Measurements from ENCODE around the gene IPPK. TPM values are rescaled to one million over a fixed set of nuclear protein-coding genes. Genes with fewer than 3 reads are reported as not detected.

IPPK gene
- total RNA-seq, 3 donors from 2014 or later = 5.8 to 22.8 (median 12.1) TPM

DNA sequence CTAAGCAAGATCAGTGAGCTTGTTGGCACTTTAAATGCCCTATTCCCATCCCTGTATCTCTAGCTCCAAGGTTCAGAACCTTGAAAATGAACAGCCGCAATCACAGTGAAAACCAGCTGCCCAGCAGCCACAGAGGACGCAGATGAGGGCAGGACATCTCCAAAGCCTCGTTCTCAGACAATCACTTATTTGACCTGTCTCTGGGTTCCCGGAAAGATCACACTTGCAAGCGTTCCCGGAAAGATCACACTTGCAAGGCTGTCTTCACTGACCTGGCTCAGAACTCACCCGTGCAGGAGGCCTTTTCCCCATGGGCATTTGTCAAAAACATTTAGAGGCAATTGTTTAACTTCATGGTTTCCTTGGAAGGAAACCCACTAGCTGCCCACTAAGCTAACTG lies 25.7 kb downstream of the IPPK start:
- Histone ChIP-seq H3K27me3 (no peaks in the 10 kb centered on the region), H3K4me3 (no peak overlapping the region), H3K27ac (no peak overlapping the region), H3K9me3 (no peaks in the 10 kb centered on the region), H3K4me1 (no peaks in the 10 kb centered on the region), H3K36me3 (peaks cover 10% of the 10 kb centered on the region)
- TF ChIP-seq, protein P1, sequence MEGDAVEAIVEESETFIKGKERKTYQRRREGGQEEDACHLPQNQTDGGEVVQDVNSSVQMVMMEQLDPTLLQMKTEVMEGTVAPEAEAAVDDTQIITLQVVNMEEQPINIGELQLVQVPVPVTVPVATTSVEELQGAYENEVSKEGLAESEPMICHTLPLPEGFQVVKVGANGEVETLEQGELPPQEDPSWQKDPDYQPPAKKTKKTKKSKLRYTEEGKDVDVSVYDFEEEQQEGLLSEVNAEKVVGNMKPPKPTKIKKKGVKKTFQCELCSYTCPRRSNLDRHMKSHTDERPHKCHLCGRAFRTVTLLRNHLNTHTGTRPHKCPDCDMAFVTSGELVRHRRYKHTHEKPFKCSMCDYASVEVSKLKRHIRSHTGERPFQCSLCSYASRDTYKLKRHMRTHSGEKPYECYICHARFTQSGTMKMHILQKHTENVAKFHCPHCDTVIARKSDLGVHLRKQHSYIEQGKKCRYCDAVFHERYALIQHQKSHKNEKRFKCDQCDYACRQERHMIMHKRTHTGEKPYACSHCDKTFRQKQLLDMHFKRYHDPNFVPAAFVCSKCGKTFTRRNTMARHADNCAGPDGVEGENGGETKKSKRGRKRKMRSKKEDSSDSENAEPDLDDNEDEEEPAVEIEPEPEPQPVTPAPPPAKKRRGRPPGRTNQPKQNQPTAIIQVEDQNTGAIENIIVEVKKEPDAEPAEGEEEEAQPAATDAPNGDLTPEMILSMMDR (IDR thresholded peaks at IDR 0.05) = no peak
- no peak for TF ChIP-seq POLR2A (IDR thresholded peaks at IDR 0.05)
- no peak for TF ChIP-seq POLR2AphosphoS5 (IDR thresholded peaks at IDR 0.05)
- intact Hi-C loops (cut with DNase I; ENCODE audit: low total_unique reads) = no loop called here
- DNase-seq (ENCODE audit: low spot score in 2 of 2) = no peak

DNA sequence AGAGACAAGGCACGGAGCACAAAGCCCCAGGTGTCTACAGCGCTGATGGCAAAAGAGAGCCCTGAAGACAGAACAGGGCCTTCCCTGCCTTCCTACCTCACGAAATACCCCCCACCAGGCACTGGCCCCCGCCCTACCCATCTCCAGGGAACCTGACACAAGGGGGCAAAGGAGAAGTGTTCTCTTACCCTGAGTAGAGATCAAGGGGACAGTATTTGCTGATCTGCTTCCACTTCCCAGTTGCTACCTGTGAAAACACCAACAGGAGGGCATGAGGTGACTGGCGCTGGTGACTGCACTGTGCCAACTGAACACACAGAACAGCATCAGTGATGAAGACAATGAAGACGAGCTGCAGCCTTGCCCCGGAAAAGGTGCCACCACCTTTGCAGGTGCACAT lies 27.4 kb downstream of the IPPK start:
- Histone ChIP-seq H3K9me3 (no peaks in the 10 kb centered on the region), H3K36me3 (peaks cover 10% of the 10 kb centered on the region), H3K27me3 (no peaks in the 10 kb centered on the region), H3K4me3 (no peak overlapping the region), H3K27ac (no peak overlapping the region), H3K4me1 (no peaks in the 10 kb centered on the region)
- intact Hi-C loops (cut with DNase I; ENCODE audit: low total_unique reads) = no loop called here
- TF ChIP-seq, protein P1 (IDR thresholded peaks at IDR 0.05) = no peak
- TF ChIP-seq POLR2AphosphoS5 (IDR thresholded peaks at IDR 0.05) (no peak), POLR2A (IDR thresholded peaks at IDR 0.05) (no peak)
- no peak for DNase-seq (ENCODE audit: low spot score in 2 of 2)

DNA sequence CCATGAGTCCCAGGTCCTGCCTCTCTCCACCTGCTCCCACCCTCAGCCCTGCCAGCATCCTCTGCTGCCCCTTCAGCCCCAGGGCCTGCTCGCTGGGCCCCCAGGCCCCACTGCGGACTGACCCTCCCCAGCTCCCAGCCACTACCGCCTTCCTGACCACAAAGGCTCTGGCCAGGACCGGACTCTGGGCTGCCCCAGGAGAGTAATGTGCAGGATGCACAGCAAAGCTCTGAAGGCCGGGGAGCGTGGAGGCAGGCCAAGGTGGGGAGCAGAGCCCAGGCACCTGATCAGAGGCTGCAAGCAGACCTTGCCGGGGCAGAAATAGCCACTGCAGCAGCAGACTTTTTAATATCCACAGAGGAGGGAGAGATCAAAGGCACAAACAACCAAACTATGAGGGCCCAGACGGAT lies 27.9 kb downstream of the IPPK start:
- no peak overlapping the region for H3K4me3 ChIP-seq
- H3K27me3 ChIP-seq = no peaks in the 10 kb centered on the region
- no peaks in the 10 kb centered on the region for H3K4me1 ChIP-seq
- TF ChIP-seq POLR2AphosphoS5 (IDR thresholded peaks at IDR 0.05) (no peak), POLR2A (IDR thresholded peaks at IDR 0.05) (no peak)
- TF ChIP-seq, protein P1 (IDR thresholded peaks at IDR 0.05) = no peak
- peaks cover 10% of the 10 kb centered on the region for H3K36me3 ChIP-seq
- no peak overlapping the region for H3K27ac ChIP-seq
- intact Hi-C loops (cut with DNase I; ENCODE audit: low total_unique reads) = no loop called here
- no peak for DNase-seq (ENCODE audit: low spot score in 2 of 2)
- no peaks in the 10 kb centered on the region for H3K9me3 ChIP-seq

DNA sequence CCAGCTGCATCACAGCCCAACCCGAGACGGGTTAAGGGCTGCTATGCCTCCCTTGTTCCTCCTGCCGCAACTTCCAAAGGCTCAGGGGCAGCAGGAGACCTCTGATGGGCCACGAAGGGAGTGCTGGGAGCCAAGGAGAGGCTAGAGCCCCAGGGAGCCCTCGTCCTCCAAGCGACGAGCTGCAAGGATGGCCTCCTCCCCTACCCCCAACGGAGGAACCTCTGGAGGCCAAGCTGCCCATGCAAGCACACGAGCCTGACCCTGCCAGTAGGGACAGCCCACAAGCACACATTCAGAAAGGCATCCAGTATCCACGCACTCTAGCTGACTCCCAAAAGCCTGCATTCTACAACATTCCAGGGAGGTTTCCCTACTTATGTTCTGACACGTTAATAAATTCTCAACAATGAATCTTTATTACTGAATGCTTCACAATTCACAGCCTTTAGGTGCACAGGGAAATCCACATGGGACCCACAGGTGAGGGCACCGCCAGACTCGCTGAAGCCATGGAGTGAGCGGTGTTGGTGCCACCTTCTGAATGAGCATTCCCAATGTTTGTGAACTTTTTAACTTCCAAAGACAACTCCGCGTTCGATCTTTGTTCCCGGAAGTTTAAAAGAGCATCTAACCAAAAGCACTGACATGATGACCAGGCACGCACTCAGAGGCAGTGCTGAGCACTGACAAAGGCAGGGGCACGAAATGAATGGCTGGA lies 28.7 kb downstream of the IPPK start:
- TF ChIP-seq, protein P1 (IDR thresholded peaks at IDR 0.05) = no peak
- TF ChIP-seq POLR2AphosphoS5 (IDR thresholded peaks at IDR 0.05) = no peak
- TF ChIP-seq POLR2A (IDR thresholded peaks at IDR 0.05) = no peak
- no peaks in the 10 kb centered on the region for H3K4me1 ChIP-seq
- no peak for DNase-seq (ENCODE audit: low spot score in 2 of 2)
- intact Hi-C loops (cut with DNase I; ENCODE audit: low total_unique reads) = no loop called here
- no peaks in the 10 kb centered on the region for H3K9me3 ChIP-seq
- no peak overlapping the region for H3K4me3 ChIP-seq
- H3K27me3 ChIP-seq = no peaks in the 10 kb centered on the region
- peaks cover 8% of the 10 kb centered on the region for H3K36me3 ChIP-seq
- H3K27ac ChIP-seq = no peak overlapping the region

DNA sequence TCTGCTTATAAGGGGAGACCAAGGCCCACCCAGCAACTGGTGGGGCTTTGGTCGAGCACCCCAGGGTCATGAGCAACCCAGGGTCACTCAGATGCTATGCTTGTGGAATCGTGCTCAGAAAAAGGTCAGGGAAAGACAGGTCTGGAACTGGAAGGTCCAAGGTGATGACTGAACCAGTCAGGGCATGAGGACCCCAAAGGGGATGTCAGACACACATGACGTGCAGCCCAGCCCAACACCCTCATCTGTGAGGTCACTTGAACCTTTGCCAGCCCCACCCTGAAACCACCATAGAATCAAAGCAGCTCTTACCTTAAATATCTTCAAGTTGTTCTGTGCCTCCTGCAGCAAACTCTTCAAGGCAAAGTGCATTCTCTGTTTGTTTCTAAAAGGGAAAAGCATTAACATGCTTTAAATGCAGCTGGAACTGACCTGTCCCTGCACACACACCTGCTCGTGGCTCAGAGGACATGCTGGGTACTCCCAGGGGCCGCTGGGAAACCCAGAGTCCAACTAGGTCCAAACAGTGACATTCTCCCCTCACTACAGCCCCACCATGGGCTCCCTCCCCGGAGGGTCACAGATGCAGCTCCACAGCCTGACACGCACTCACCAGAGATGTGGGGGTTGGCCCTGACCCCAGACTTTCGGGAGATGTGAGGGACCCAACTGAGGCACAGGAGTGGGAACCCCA lies 29.4 kb downstream of the IPPK start:
- Histone ChIP-seq H3K4me3 (no peak overlapping the region), H3K27me3 (no peaks in the 10 kb centered on the region), H3K27ac (no peak overlapping the region), H3K9me3 (no peaks in the 10 kb centered on the region), H3K36me3 (peaks cover 1% of the 10 kb centered on the region), H3K4me1 (no peaks in the 10 kb centered on the region)
- TF ChIP-seq POLR2AphosphoS5 (IDR thresholded peaks at IDR 0.05) (no peak), POLR2A (IDR thresholded peaks at IDR 0.05) (no peak)
- TF ChIP-seq, protein P1 (IDR thresholded peaks at IDR 0.05) = no peak
- DNase-seq (ENCODE audit: low spot score in 2 of 2) = no peak
- intact Hi-C loops (cut with DNase I; ENCODE audit: low total_unique reads) = no loop called here
